VCaP (cell line): ENCODE data around the gene DTX3.
"Not testable (repeated sequence)": the region's sequence is repeated elsewhere in the genome, so short reads cannot be mapped to it uniquely, and the experiment has no call there.

Experiments used
- H3K27ac ChIP-seq: fragments of 450-650 bp; 2 replicates; pipeline ENCODE4 v1.5.1; 2017
- TF ChIP-seq, protein P1 (sequence below): fragments of 450-650 bp; conservative IDR thresholded peaks from 2 replicates; pipeline ENCODE4 v1.5.1; 2017; ENCODE audit warnings: mild to moderate bottlenecking, moderate library complexity

The DTX3 gene

DNA sequence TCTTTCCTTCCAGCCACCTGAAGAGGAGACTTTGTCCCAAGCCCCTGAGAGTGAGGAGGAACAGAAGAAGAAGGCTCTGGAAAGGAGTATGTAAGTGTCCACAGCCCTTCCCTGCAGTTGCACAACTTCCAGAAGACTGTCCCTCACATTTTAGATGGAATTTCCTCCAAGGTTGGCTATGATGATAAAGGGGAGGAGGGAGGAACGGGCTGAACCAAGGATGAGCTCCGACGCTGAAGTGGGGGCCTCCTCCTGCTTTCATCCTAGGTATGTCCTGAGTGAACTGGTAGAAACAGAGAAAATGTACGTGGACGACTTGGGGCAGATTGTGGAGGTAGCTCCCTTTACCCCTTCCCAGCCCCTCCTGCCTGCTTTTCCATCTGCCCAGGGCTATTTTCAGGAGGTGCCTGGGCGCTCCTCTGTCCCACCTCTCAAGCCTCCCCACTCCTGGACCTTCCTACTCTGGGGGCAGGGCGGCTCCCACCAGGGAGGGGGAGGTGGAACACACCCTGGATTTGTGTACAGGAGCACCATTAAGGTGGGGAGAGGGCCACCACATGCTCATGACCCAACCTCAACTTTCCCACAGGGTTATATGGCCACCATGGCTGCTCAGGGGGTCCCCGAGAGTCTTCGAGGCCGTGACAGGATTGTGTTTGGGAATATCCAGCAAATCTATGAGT, 8.9 kb downstream of the DTX3 start:
- TF ChIP-seq, protein P1, sequence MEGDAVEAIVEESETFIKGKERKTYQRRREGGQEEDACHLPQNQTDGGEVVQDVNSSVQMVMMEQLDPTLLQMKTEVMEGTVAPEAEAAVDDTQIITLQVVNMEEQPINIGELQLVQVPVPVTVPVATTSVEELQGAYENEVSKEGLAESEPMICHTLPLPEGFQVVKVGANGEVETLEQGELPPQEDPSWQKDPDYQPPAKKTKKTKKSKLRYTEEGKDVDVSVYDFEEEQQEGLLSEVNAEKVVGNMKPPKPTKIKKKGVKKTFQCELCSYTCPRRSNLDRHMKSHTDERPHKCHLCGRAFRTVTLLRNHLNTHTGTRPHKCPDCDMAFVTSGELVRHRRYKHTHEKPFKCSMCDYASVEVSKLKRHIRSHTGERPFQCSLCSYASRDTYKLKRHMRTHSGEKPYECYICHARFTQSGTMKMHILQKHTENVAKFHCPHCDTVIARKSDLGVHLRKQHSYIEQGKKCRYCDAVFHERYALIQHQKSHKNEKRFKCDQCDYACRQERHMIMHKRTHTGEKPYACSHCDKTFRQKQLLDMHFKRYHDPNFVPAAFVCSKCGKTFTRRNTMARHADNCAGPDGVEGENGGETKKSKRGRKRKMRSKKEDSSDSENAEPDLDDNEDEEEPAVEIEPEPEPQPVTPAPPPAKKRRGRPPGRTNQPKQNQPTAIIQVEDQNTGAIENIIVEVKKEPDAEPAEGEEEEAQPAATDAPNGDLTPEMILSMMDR: no peak
- no peak overlapping the region for H3K27ac ChIP-seq

DNA sequence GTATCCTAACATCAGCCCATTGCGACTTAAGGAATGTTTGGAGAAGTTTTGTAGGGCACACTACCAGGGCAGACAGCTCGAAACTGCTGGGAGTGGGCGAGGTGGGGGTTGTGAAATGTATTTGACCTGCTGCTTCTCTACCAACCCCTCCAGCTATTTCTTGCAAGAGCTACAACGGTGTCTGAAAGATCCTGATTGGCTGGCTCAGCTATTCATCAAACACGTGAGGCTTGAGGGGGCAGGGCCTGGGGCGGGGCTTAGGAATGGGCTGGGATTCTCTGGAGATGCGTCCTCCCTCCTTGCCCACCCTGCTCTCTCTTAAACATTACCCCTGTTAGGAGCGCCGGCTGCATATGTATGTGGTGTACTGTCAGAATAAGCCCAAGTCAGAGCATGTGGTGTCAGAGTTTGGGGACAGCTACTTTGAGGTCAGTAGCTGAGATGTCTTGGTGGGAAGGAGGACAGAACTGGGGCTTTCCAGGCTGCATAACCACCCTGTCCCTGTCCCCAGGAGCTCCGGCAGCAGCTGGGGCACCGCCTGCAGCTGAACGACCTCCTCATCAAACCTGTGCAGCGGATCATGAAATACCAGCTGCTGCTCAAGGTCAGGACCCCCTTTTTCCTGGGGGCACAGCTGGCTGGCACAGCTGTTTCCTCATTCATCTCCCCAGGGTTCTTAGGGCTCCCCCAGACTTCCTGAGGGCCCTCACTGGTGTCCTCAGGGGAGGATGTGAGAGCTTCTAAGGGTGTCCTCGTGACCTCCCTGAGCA, 9.7 kb downstream of the DTX3 start:
- TF ChIP-seq, protein P1: no peak
- no peak overlapping the region for H3K27ac ChIP-seq

DNA sequence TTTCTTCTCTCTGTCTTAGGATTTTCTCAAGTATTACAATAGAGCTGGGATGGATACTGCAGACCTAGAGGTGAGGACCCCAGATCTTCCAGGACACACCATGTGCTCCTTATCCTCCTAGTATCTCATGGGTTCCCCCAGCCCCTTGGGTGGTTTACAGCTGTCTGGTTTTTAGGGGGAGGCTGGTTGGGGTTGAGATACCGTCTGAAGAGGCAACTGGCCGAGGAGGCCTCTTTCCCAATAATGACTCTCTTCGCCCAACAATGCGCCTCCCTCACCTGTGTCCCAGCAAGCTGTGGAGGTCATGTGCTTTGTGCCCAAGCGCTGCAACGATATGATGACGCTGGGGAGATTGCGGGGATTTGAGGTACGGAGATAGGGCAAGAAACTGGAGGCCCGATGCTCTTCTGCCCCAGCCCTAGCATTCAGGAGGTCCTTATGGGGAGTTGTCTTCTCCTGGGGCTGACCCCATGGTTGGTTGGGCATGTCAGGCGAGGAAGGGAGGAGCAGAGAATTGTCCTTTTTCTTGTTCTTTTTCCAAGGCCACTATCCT, 10.4 kb downstream of the DTX3 start:
- TF ChIP-seq, protein P1: no peak
- no peak overlapping the region for H3K27ac ChIP-seq

DNA sequence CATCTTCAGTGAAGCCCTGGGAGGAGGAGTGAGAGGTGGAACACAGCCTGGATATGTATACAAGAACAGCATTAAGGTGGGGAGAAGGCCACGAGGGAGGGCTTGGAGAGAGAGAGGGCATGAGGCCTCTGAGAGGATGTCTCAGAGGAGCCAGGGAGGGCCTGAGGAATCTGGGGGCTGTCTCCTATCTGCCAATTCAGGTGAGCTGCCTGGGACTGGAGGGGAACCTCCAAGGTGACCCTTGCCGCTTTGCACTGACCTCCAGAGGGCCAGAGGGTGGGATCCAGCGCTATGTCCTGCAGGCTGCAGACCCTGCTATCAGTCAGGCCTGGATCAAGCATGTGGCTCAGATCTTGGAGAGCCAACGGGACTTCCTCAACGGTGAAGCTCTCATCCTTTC, 11.0 kb downstream of the DTX3 start:
- TF ChIP-seq, protein P1: no peak

DNA sequence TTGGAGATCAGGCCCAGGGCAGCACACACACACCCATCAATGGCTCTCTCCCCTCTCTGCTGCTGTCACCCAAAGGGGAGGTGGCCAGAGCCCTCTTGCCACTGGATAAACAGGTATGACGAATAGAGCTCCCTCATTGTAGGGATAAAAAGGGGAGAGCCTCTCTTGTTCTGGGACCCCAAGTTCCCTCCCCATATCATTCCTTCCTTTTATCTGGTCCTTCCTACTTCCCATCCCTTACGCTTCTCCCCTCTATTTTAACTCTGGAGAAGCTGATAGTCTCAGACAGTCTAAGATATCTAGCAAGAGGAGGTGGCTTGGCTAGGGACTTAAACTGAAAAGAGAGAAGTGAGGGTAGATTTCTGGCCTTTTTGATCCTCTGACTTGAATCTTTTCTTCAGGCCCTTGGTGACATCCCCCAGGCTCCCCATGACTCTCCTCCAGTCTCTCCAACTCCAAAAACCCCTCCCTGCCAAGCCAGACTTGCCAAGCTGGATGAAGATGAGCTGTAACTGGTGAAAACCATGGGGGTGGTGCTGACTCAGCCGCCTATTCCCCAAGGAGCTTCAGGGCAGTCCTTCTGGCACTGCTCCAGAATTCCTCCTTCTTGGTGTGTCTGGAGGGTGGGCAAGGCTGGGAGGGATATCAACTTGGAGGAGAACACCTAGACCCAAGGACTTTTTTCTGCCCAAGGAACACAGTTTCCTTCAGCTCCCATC, 11.9 kb downstream of the DTX3 start:
- TF ChIP-seq, protein P1: no peak
- no peak overlapping the region for H3K27ac ChIP-seq

More for the DNA sequence above, 11.0 kb downstream of the DTX3 start:
- H3K27ac ChIP-seq: no peak overlapping the region

DNA sequence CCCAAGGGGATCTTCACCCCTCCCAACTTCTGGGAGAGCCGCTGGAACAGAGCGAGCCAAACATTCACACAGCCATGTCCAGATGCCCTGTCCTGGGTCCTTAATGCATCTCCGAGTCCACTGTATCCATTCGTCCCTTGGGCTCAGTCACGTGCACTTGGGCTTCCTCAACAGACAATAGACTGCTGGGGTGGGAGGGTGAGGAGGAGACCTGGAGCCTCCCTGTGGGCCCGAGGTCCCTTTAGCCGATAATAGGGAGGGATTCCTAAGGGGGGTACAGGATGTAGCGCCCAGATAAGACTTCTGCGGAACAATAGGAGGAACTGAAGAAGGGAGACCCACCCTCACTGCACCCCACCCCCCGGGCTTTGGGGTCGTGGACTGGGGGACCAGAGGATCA, 13.3 kb downstream of the DTX3 start:
- no peak overlapping the region for H3K27ac ChIP-seq
- TF ChIP-seq, protein P1: no peak

DNA sequence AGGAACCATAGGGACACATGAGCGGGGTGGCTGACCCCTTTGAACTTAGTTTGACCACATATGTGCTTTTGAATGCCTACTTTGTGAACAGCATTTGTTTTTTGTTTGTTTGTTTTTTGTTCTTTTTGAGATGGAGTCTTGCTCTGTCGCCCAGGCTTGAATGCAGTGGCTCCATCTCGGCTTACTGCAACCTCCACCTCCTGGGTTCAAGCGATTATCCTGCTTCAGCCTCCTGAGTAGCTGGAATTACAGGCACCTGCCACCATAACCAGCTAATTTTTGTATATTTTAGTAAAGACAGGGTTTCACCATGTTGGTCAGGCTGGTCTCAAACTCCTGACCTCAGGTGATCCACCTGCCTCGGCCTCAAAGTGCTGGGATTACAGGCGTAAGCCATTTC, 13.8 kb downstream of the DTX3 start:
- not testable (repeated sequence) for H3K27ac ChIP-seq
